Measurements from ENCODE around the gene SELPLG.
"Not testable (repeated sequence)": the region's sequence is repeated elsewhere in the genome, so short reads cannot be mapped to it uniquely, and the experiment has no call there.

The SELPLG gene

DNA sequence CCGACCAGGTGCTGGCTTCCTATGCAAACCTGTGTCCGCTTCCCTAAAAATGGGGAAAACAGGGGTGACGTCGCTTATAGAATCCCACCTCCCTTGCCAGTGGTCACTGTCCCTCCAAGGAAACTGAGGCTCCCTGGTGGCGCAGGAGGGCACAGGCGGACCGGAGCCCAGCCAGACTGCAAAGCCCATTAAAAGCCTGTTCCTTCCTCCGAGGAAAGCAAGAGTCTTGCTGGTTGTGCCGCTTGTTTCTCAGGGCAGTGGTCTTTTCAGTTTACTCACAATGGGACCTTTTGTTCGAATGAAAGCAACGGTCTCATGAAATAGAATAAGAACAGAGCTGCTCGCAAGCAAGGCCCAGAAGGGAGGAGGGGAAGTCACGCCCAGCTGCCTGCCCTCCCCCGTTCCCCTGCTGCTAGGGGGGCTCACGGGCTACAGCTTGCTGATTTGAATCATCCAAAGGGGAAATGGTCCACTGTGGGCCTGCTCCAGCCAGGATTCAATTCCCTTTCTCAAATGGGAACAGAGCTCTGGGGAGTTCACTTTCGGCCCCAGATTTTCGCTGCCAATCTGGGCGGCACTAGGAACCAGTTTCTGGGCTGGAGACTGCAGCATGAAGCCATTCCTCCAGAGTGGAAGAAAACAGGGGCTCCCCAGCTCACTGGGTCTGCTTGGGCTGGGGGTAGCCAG lies 4.6 kb upstream of the SELPLG start:
- no peak for DNase-seq (ENCODE audit: low read depth)

DNA sequence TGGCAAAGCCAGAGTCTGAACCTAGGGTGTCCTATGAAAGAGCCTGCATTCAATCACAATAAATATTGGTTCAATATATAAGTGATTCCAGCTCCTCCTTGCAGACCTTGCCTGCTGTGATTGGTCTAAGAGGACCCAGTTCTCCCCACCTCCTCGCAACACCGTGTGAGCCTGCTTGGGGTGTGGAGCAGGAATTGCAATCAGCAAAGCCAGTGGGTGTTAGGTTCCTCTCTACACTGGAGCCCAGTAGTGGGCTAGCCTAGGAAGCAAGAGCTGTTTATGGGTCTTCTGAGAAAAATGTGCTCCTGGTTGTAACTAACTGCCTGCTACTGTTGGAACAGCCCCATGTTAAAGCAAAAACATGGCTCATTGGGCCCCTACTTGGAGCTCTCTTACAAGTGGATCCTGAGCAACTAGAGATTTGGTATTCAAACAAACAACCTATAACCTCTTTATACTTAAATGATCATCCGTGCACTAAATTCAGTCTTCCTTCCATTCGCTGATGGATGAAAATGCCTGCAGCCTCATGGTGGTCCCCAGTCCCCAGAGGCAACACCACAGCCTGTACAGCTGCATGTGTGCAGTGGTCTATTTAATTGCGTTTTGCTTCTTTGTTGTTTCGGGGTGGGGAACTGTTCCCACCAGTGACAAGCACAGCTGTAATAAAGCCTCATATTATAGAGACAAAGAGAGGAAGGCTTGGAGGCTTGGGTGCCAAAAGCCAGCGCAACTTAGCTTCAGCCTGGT lies 3.7 kb upstream of the SELPLG start:
- no peak for DNase-seq (ENCODE audit: low read depth)

DNA sequence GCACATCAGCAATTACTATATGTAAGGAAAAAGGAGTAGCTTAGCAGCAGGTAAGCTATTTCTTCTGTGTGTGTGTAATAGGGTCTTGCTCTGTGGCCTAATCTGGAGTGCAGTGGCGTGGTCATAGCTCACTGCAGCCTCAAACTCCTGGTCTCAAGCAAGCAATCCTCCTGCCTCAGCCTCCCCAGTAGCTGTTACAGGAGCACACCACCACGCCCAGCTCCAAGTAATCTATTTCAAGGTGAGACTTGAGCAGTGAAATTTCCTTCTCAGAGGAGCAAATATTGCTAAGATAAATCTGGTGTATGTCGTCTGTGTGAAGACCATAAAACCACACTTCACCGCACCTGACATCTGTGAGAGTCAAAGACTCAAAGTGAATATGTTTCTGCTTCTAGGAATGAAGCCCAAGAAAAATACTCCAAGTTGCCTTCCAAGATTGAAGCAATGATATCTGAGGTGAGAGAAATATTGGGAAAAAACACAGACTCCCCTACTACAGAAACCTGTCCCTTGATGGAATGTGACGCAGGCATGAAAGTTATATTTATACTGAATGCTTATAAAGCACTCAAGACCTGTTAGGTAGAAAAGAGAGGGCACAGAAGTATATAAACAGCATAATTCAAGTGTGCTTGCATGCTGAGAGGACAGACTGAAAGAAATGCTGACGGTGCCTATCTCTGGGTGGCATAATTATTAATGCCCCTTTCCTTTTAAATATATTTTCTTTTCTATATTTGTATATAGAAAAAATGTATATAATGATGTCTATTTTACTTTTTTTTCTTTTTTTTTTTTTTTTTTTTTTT lies 2.5 kb upstream of the SELPLG start:
- DNase-seq (ENCODE audit: low read depth), result no peak

DNA sequence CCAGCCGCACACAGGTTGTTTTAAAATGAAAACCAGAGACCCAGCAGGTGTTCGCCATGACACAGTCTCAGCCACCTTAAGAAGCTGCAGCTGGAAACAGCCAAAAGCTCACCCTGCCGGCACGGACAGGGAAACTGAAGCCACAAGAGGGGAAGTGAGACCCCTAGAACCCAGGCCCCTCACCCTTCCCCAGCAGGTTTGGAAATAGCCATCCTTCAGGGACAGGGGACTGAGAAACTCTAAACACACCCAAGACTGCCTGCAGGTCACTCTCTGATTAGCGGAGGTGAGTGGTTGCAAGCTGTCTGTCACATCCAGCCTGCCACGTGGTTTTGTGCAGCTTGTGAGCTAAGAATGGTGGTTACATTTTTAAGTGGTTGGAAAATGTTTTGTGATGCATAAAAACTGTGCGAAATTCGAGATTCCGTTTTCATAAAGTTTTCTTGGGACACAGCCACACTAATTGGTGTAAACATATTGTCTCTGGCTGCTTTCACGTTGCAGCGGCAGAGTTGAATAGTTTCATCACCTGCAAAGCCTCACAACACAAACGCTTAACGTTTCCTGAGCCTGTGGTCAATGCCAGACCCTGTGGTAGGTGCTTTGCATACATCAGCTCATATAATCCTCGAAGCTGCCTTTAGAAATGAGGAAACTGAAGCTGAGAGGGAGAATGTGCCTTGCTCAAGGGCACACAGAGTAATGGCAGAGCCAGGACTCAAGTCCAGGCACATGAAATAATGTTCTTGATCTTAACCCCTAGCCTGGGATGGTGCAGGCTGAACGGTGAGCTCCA lies 1.7 kb upstream of the SELPLG start:
- no peak for DNase-seq (ENCODE audit: low read depth)

DNA sequence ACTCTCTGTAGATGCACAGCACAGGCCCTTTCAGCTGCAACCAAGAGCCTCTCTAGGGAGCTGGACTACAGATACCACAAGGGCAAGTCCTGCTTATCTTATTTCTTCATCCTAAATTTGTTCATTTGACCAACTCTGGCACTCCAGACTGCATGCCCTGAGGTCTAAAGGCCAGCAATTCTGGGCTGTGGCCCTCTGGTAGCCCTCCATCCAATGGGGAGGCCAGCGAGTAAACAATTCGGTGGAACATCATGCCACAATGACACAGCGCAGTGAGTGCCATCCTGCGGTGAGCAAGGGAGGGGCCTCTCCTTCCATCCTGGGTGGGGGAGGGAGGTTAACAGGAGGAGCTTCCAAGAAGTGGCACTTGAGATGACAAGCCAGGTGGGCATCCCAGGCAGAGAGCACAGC lies 652 bp upstream of the SELPLG start:
- DNase-seq (ENCODE audit: low read depth), result no peak

DNA sequence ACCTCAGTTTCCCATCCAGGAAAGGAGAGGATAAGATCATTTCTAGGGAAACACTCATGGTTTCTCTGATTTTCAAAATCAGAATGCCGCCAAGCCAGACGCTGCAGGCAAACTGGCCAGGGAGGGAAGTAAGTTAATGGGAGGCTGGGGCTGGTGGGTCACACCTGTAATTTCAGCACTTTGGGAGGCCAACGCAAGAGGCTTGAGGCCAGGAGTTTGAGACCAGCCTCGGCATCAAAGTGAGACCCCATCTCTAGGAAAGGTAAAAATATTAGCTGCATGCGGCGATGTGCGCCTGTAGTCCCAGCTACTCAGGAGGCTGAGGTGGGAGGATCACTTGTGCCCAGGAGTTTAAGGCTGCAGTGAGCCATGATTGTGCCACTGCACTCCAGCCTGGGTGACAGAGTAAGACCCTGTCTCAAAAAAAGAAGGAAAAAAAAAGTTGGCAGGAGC lies 587 bp downstream of the SELPLG start:
- no peak for DNase-seq (ENCODE audit: low read depth)

DNA sequence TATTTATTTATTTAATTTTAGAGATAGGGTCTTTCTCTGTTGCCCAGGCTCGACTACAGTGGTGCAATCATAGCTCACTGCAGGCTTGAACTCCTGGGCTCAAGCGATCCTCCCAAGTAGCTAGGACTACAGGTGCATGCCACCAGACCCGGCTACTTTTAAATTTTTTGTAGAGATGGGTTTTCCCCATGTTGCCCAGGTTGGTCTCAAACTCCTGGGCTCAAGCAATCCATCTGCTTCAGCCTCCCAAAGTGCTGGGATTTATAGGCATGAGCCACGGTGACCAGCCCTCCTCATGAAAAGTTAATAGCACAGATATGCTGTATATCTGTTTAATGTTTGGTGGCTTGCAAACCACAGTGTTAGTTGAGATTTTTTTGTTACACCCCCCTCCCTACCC lies 2.4 kb downstream of the SELPLG start:
- not testable (repeated sequence) for DNase-seq (ENCODE audit: low read depth)

DNA sequence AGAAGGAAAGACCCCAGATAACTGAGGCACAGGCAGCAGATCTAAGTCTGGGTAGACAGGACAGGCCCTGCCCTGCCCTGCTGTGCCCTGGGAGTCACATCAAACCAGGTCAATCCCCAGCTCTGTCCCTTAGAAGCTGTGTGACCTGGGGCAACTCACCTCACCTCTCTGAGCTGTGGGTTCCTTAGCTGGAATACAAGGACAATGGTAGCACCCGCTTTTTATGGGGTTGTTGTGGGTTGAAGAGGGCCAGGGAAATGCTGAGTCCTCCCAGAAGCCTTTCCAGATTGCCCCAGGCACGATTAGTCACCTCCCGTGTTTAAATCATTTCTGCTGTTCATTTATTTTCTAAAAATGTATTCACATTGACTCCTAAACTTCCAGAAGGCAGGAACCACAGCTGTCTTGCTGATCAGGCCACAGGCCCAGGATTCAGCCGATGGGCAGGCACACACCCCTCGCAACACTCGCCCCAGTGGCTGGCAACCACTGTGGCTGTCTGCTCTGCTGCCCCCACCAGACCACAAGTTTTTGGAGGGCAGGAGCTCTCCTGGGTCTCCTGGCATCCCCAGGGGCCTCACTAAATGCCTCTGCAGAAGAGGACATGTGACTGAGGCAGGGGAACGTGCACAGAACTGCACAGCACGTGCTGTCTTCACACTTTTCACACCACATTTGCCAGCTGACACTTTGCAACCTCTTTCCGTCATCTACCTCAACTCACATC lies 3.0 kb downstream of the SELPLG start:
- DNase-seq (ENCODE audit: low read depth), result no peak

DNA sequence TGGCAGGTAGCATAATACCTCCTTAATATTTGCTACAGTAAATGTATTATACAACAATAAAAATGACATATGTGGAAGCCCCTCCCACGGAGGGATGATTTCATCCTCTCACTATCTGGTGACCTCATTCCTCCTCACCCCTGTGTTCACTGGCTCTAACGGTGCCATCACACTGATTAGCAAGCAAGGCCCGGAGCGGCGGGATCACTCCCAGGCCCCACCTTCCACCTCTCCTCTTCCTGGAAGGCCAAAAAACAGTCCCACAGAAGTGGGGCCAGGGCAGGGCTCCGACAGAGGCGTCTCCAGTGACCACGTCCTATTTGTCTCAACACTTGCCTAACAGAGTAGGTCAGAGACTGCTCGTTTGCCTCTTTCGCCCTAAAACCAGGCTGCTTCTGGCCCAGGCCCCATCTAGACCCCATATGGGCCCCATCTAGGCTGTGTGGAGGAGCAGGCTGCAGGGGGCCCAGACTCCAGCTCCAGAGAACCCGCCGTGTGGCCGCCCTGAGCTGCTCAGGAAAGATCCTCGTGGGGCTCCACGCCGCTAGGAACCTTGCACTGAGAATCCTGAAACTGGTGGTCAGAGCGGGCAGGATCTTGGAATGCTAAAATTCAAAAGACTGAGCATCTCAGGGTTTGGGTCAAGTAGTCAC lies 3.7 kb downstream of the SELPLG start:
- no peak for DNase-seq (ENCODE audit: low read depth)

DNA sequence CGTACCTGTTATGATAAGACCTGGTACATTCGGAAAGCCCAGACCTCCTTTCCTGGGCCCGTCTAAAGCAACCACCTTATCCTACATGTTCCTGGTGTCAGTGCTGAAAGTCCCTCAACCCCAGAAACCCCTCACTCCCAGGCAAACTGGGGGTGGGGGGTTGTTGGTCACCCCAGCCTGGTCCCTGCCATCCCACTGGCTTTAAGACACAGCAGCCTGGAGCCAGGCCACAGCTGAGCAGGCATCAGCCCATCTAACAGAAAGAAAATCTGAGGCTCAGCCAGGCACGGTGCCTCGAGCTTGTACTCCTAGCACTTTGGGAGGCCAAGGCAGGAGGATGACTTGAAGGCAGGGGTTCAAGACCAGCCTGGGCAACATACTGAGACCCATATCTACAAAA lies 4.5 kb downstream of the SELPLG start:
- no peak for DNase-seq (ENCODE audit: low read depth)

DNA sequence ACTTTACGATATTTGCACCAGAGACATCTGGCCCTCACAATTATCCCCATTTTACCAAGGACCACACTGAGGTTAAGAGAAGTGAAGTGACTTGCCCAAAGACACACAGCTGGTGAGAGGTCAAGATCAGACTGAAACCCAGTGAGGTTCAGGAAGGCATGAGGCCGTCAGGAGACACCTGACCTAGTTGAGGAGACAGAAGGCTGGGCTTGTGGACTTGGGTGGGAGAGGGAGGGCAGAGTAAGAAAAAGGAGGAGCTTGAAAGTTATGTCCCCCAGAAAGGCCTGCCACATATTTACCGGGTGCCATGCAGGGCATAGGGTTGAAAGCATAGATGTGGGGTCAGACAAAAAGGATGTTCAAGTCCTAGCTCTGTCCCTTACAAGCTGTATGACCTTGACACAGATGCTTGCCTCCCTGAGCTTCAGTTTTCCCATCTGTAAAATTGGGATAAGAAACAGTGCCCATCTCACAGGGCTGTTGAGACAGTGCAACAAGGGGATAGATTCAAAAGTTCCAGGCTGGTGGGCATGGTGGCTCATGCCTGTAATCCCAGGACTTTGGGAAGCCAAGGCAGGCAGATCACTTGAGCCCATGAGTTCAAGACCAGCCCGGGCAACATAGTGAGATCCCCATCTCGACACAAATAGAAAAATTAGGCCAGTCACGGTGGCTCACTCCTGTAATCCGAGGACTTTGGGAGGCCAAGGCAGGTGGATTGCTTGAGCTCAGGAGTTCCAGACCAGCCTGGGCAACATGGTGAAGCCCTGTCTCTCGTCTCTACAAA lies 6.4 kb downstream of the SELPLG start:
- DNase-seq (ENCODE audit: low read depth), result no peak

DNA sequence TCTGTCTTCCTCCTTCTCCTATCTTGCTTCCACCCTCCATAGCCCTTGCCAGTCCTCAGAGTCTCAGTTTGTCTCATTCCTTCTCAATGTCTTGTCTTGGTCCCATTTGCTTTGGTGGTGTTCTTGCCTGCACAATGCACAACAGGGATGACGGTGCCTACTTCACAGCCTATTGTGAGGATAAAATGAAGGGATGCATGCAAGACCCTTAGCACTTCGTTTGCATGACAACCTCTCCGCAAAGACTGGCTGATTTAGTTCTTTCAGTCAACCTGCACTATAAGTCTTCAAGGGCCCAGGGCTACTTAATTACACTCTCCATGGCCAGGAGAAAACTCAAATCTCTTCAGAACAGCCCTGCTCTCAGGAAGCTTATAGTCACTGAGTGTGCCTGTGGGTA lies 8.5 kb downstream of the SELPLG start:
- DNase-seq (ENCODE audit: low read depth), result no peak

DNA sequence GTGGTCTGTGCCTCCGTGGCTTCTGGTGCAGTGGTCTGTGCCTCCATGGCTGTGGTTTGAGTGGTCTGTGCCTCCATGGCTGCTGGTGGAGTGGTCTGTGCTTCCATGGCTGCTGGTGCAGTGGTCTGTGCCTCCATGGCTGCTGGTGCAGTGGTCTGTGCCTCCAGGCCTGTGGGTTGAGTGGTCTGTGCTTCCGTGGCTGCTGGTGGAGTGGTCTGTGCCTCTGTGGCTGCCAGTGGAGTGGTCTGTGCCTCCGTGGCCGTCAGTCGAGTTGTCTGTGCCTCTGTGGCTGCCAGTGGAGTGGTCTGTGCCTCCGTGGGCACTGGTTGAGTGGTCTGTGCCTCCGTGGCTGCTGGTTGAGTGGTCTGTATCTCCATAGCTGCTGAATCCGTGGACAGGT lies 10.1 kb downstream of the SELPLG start:
- DNase-seq (ENCODE audit: low read depth), result no peak

DNA sequence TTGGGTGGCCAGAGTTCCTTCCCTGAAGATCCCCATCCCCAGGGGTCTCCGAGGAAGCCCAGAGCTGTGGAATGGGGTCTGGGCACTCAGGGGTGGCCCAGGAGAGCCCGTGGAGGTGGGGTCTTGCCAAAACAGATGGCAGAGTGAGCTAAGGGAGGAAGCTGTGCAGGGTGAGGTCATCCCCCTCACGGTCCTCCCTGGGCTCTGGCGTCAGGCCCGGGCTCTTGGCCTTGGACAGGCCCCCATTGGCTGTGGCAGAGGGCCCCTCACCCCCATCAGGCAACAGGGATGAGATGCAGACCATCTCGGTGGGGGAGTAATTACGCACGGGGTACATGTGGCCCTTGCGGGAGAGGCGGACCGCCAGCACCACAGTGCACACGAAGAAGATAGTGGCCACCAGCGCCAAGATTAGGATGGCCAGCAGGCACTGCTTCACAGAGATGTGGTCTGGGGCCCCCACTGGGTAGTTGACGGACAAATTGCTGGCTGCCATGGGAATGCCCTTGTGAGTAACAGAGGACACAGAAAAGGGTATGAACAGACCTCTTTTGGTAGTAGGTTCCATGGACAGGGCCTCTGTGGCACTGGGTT lies 10.7 kb downstream of the SELPLG start:
- no peak for DNase-seq (ENCODE audit: low read depth)

DNA sequence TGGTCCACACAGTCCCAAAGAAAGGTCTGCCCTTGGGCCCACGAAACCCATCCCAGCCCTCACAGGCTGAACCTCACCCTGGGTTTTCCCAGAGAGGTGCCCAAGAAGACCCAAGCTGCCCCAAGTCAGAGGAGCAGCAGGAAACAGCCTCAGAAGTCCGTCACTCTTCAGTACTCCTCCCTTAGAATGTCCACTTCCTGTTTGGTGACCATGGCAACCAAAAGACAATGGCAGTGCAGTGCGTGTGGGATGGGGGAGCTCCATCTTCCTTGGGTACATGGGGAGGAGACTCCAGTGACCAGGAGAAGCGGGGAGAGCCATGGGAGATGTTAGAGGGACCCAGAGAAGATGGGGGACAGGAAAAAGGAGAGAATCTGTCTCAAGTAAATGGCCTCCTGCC lies 11.3 kb downstream of the SELPLG start:
- DNase-seq (ENCODE audit: low read depth), result no peak

DNA sequence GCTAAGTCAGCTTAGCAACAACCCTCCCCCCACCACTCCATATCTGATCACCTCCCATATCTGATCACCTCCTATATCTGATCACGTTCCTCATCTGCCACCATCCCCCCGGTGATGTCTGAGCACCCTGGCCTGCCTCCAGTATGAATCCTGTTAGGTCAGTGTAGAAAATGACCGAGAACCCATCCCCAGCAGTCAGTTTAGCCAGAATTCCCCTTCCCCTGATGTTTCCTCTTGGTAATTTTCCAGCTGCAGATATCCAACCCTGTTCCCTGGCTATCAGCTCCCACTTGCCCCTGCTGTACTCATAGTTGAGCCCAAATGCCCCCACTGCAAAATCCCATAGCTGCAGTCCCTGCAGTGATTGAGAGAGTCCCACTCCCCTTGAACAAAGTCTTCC lies 12.5 kb downstream of the SELPLG start:
- no peak for DNase-seq (ENCODE audit: low read depth)

DNA sequence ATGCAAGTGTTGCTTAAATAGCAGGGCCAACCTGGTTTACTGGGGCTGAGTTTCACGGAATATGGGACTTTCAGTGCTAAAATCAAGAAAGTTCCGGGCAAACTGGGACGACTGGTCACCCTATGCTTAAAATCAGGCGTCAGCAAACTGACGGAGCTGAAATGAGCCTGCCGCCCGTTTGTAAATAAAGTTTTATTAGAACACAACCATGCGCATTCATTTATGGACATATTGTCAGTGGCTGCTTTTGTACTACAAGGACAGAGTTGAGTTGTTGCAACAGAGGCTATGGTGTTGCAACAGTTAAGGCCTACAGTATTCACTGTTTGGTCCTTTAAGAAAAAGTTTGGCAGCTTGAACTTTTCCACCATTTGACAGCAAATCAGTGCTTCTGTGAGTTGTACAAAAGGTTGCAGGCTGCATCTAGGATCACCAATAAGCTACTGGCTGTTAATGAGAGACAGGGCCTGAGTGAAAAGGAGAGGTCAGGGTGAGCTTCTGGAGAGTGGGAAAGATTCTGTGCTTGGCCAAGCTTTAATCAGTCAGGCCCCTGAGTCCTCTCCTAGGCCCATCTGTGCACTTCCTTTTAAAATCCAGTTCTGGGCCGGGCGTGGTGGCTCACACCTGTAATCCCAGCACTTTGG lies 13.3 kb downstream of the SELPLG start:
- DNase-seq (ENCODE audit: low read depth), result no peak

DNA sequence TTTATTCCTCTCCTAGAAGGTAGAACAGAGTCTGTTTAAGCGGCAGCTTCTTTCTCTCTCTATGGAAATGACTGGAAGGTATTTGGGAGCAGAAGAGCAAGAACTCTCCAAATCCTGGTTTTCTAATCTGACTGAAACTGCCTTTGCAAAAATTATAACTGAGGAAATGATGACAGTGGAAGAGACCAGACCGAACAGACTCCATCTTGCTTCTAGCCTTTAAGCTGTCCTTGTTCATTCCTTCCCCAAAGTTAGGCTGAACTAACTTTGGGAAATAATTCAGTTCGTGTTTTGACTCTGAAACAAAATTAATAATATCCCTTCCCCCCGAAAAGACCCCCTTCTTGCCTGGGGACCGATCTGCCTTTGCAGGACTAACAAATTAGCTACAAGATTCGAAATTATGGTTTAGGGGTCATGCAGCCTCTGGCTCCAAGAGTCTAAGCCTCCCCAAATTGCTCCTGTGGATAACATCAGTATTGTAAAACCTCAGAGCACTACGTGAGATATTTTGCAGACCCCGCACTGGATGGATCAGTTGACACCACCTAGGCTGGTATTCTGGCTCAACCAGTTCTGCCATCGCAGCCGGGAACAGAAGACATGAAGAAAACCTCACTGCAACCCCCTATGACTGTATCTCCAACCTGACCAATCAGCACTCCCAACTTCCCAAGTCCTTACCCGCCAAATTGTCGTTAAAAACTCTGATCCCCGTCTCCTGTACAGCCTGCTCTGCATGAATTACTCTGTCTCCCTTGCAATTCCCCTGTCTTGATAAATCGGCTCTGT lies 14.1 kb downstream of the SELPLG start:
- no peak for DNase-seq (ENCODE audit: low read depth)
